Neural cell (in vitro differentiated cells): ENCODE results near the gene CAT. TPM values are rescaled to one million over a fixed set of nuclear protein-coding genes. Genes with fewer than 3 reads are reported as not detected.

Source experiments
- H2AFZ ChIP-seq: fragments of 200-600, 300-800 bp; sonication (generic), shearing (Covaris generic); 2 replicates; pipeline ENCODE4 v1.6.0; 2014; ENCODE audit warnings: low read depth, mild to moderate bottlenecking, antibody characterized with exemption, low read length, moderate library complexity
- H3F3A ChIP-seq: fragments of 200-600 bp; shearing (Covaris generic); 2 replicates; pipeline ENCODE4 v1.6.1; 2016; ENCODE audit warnings: mild to moderate bottlenecking, moderate library complexity, mixed read lengths, antibody characterized with exemption, low read length; ENCODE audit not compliant: insufficient read depth, poor library complexity, severe bottlenecking
- H3K27ac ChIP-seq: fragments of 200-600, 300-800 bp; sonication (generic), shearing (Covaris generic); 2 replicates; pipeline ENCODE4 v1.5.1; 2014; ENCODE audit warnings: mild to moderate bottlenecking, low read length, moderate library complexity
- H3K27me3 ChIP-seq: fragments of 300-800, 200-600 bp; sonication (generic), shearing (Covaris generic); 2 replicates; pipeline ENCODE4 v1.6.0; 2014; ENCODE audit warnings: mild to moderate bottlenecking, low read depth, low read length, moderate library complexity; ENCODE audit not compliant: insufficient read depth
- H3K36me3 ChIP-seq: fragments of 300-800, 200-600 bp; sonication (generic), shearing (Covaris generic); 2 replicates; pipeline ENCODE4 v1.5.1; 2014; ENCODE audit warnings: mild to moderate bottlenecking, antibody characterized with exemption, low read length, moderate library complexity; ENCODE audit not compliant: insufficient read depth
- H3K4me2 ChIP-seq: fragments of 300-800, 200-600 bp; sonication (generic), shearing (Covaris generic); 2 replicates; pipeline ENCODE4 v1.6.0; 2014; ENCODE audit warnings: mild to moderate bottlenecking, low read length
- H3K4me3 ChIP-seq: fragments of 300-800, 200-600 bp; sonication (generic), shearing (Covaris generic); 2 replicates; pipeline ENCODE4 v1.5.1; 2014; ENCODE audit warnings: mild to moderate bottlenecking, low read length, moderate library complexity
- H3K79me2 ChIP-seq: fragments of 200-600 bp; shearing (Covaris generic); replicated peaks from 2 replicates; pipeline ENCODE4 v1.6.0; 2014; ENCODE audit warnings: mild to moderate bottlenecking, low read length, moderate library complexity; ENCODE audit not compliant: insufficient read depth
- H3K9ac ChIP-seq: fragments of 300-800, 200-600 bp; sonication (generic), shearing (Covaris generic); 2 replicates; pipeline ENCODE4 v1.6.1; 2016; ENCODE audit warnings: mild to moderate bottlenecking, low read length, mixed read lengths
- H3K9me2 ChIP-seq: fragments of 200-600 bp; shearing (Covaris generic); 2 replicates; pipeline ENCODE4 v1.6.1; 2016; ENCODE audit warnings: mild to moderate bottlenecking, low read length, mixed read lengths; ENCODE audit not compliant: insufficient read depth
- H3K9me3 ChIP-seq: fragments of 200-600, 300-800 bp; sonication (generic), shearing (Covaris generic); 2 replicates; pipeline ENCODE4 v1.6.1; 2016; ENCODE audit warnings: mild to moderate bottlenecking, mixed run types, low read length, moderate library complexity, mixed read lengths
- H4K20me1 ChIP-seq: fragments of 200-600 bp; shearing (Covaris generic); 2 replicates; pipeline ENCODE4 v1.6.1; 2016; ENCODE audit warnings: mild to moderate bottlenecking, mixed run types; ENCODE audit not compliant: insufficient read depth
- CTCF ChIP-seq: fragments of 450-650 bp; IDR thresholded peaks from 2 replicates; pipeline ENCODE4 v1.5.1; 2014; ENCODE audit warnings: antibody characterized with exemption, mild to moderate bottlenecking, moderate library complexity; ENCODE audit not compliant: poor library complexity, severe bottlenecking
- EP300 ChIP-seq: fragments of 450-650 bp; conservative IDR thresholded peaks from 2 replicates; pipeline ENCODE4 v1.6.1; 2014; ENCODE audit warnings: antibody characterized with exemption, mild to moderate bottlenecking, moderate library complexity; ENCODE audit not compliant: poor library complexity, severe bottlenecking
- EZH2 ChIP-seq: fragments of 200-600, 300-800 bp; shearing (Covaris generic), sonication (generic); IDR thresholded peaks from 2 replicates; pipeline ENCODE4 v1.6.1; 2014; ENCODE audit warnings: antibody characterized with exemption, low read length, borderline replicate concordance, mild to moderate bottlenecking; ENCODE audit not compliant: insufficient read depth, poor library complexity, severe bottlenecking
- MXI1 ChIP-seq: fragments of 450-650 bp; conservative IDR thresholded peaks from 2 replicates; pipeline ENCODE4 v1.6.1; 2014; ENCODE audit warnings: antibody characterized with exemption, mild to moderate bottlenecking; ENCODE audit not compliant: poor library complexity, severe bottlenecking
- POLR2AphosphoS5 ChIP-seq: IDR thresholded peaks from 2 replicates; pipeline ENCODE4 v1.6.1; 2012
- RAD21 ChIP-seq: fragments of 450-650 bp; conservative IDR thresholded peaks from 2 replicates; pipeline ENCODE4 v1.6.1; 2014; ENCODE audit warnings: antibody characterized with exemption, mild to moderate bottlenecking, moderate library complexity
- SMC3 ChIP-seq: fragments of 450-650 bp; conservative IDR thresholded peaks from 2 replicates; pipeline ENCODE4 v1.6.1; 2014; ENCODE audit warnings: antibody characterized with exemption, mild to moderate bottlenecking, moderate library complexity; ENCODE audit not compliant: poor library complexity
- TAF1 ChIP-seq: IDR thresholded peaks from 2 replicates; pipeline ENCODE4 v1.6.1; 2012; ENCODE audit warnings: low read depth
- polyA plus RNA-seq: library from polyadenylated mRNA; depleted of rRNA; stranded (reverse); fragments of >200 nt; gene quantifications from 2 replicates; pipeline ENCODE4 v1.2.3, GENCODE V29; 2014
- TF ChIP-seq, protein P1 (sequence below): IDR thresholded peaks from 2 replicates; pipeline ENCODE4 v1.6.1; 2012; ENCODE audit warnings: borderline replicate concordance

CAT gene
- polyA plus RNA-seq, 1 donor from 2014 or later: 40.1 TPM

DNA sequence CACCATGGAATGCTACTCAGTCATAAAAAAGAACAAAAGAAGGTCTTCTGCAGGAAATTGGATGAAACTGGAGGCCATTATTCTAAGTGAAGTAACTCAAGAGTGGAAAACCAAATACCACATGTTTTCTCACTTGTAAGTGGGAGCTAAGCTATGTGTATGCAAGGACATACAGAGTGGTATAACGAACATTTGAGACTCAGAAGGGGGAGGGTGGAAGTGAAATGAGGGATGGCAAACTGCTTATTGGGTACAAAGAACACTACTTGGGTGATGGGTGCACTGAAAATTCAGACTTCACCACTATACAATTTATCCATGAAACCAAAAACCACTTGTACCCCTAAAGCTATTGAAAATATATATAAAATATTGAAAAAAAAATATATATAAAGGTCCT lies 13.4 kb upstream of the CAT start:
- H4K20me1 ChIP-seq: no peaks in the 10 kb centered on the region
- H3K27ac ChIP-seq: no peak overlapping the region
- H3K79me2 ChIP-seq: no peaks in the 10 kb centered on the region
- TF ChIP-seq MXI1 (no peak), POLR2AphosphoS5 (no peak), EZH2 (no peak), RAD21 (no peak), CTCF (no peak), SMC3 (no peak), EP300 (no peak), TAF1 (no peak)
- TF ChIP-seq, protein P1, sequence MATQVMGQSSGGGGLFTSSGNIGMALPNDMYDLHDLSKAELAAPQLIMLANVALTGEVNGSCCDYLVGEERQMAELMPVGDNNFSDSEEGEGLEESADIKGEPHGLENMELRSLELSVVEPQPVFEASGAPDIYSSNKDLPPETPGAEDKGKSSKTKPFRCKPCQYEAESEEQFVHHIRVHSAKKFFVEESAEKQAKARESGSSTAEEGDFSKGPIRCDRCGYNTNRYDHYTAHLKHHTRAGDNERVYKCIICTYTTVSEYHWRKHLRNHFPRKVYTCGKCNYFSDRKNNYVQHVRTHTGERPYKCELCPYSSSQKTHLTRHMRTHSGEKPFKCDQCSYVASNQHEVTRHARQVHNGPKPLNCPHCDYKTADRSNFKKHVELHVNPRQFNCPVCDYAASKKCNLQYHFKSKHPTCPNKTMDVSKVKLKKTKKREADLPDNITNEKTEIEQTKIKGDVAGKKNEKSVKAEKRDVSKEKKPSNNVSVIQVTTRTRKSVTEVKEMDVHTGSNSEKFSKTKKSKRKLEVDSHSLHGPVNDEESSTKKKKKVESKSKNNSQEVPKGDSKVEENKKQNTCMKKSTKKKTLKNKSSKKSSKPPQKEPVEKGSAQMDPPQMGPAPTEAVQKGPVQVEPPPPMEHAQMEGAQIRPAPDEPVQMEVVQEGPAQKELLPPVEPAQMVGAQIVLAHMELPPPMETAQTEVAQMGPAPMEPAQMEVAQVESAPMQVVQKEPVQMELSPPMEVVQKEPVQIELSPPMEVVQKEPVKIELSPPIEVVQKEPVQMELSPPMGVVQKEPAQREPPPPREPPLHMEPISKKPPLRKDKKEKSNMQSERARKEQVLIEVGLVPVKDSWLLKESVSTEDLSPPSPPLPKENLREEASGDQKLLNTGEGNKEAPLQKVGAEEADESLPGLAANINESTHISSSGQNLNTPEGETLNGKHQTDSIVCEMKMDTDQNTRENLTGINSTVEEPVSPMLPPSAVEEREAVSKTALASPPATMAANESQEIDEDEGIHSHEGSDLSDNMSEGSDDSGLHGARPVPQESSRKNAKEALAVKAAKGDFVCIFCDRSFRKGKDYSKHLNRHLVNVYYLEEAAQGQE: no peak
- no peaks in the 10 kb centered on the region for H3K27me3 ChIP-seq
- no peaks in the 10 kb centered on the region for H3K9me2 ChIP-seq
- no peaks in the 10 kb centered on the region for H3K36me3 ChIP-seq
- no peak overlapping the region for H3K4me2 ChIP-seq
- no peak overlapping the region for H3K4me3 ChIP-seq
- no peaks in the 10 kb centered on the region for H3F3A ChIP-seq
- H2AFZ ChIP-seq: no peak overlapping the region
- H3K9me3 ChIP-seq: no peaks in the 10 kb centered on the region
- H3K9ac ChIP-seq: no peak overlapping the region

- H2AFZ ChIP-seq: no peak overlapping the region
- no peaks in the 10 kb centered on the region for H3K9me3 ChIP-seq
- no peak overlapping the region for H3K4me2 ChIP-seq
- H3K79me2 ChIP-seq: no peaks in the 10 kb centered on the region
- no peak overlapping the region for H3K4me3 ChIP-seq
- H3K36me3 ChIP-seq: no peaks in the 10 kb centered on the region
- TF ChIP-seq POLR2AphosphoS5 (no peak), CTCF (no peak), SMC3 (no peak), TAF1 (no peak), EP300 (no peak), EZH2 (no peak), MXI1 (no peak), RAD21 (no peak)
- TF ChIP-seq, protein P1: no peak
- no peak overlapping the region for H3K9ac ChIP-seq
- H3F3A ChIP-seq: no peaks in the 10 kb centered on the region
- no peaks in the 10 kb centered on the region for H4K20me1 ChIP-seq
- no peak overlapping the region for H3K27ac ChIP-seq
- no peaks in the 10 kb centered on the region for H3K27me3 ChIP-seq
- H3K9me2 ChIP-seq: no peaks in the 10 kb centered on the region
Observed at GRCh38 chr11:34425867-34426266, 12.9 kb upstream of the CAT start.
